Putamen (tissue), 1 donor: ENCODE results near the gene MCF2L.

Source experiments
- DNase-seq: peaks from one replicate; pipeline ENCODE4 v3.0.0-alpha.2; 2016; ENCODE audit warnings: low spot score

The MCF2L gene

DNA sequence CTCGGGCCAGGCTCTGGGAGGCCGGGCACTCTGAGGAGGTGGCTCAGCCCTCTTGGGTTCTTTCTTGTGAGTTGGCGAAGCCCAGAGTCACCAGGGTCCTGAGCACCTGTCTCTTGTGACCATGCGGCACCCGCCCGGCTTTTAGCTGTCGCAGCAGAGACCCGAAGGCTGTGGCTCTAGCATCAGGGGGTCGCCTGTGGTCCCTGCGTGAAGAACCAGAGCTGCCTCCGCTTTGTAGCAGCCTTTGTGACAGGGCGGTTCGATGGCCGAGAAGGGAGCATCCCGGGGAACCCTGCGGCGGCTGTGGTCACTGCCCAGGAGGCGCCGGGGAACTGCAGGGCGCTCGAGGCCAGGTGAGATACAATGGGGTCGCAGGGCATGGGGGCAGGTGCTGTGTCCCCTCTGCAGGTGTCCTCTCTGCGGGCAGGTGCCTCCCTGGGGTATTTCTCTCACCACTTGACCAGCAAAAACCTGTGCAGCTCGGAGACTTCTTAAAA lies 10.4 kb downstream of the MCF2L start:
- DNase-seq, result no peak

DNA sequence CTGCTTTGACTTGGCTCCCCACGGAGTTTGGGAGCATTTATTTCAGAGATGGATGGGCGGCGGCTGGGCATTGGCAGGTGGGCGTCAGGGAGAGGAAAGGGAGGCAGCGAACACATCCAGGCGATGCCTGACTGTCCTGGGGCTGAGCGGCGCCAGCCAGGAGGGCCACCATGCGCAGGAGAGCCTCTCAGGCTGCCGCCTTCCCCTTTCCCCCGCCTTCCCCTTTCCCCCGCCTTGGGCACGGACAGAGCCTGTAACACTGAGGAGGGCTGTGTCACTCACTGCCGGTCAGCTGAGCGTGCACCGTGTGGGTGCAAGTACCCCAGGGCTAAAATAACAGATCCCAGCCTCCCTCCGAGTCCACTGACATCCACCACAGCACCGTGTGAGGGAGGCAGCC lies 11.4 kb downstream of the MCF2L start:
- DNase-seq, result no peak

DNA sequence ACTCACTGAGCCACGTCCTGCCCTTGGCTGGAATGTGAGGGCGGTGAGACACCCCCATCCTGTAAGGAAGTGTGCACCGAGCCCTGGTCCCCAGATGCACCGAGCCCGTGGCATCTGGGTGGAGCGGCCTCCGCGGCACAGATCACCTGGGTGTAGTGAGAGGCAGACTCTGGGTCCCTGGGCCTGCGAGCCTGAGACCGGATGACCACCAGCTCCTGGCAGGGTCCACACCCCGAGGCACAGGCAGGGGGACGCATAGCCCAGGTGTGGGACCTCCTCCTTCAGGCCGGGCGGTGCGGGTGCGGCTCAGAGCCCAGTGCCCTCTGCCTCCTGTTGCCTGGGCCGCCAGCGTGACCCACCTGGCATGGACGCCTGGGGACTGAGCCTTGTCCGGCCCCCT lies 12.4 kb downstream of the MCF2L start:
- DNase-seq, result no peak

DNA sequence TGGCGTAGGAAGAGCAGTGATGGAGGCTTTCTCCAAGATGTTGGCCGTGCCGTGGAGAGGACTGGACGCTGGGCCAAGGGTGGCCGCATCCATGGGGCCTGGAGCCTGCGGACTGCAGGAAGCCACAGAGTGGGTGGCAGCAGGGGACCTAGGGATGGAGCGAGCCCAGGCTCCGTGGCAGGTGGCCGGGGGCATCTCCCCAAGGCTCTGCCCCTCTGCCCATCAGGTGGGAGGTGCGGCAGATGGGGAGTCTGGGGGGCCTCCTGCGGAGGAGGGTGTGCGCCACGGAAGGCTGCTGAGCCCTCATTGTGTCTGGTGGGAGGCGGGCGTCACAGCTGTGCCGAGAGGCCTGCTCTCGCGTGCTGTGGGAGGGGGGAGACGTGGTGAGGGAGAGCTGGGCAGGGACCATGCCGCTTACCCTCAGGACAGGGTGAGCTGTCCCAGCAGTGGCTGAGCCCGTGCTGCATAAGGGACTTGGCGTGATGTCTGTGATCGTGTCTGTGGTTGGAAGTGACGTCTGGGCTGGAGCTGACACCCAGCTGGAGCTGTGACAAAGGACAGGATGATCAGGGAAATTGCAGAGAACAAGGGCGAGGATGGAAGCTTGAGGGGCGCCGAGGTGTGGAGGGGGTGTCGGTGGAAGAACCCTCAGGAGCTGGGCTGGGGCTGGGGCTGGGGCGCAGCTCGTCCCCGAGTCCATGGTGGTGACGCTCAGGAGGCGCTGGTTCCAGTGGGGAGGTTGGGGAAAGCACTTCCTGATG lies 13.4 kb downstream of the MCF2L start:
- no peak for DNase-seq

DNA sequence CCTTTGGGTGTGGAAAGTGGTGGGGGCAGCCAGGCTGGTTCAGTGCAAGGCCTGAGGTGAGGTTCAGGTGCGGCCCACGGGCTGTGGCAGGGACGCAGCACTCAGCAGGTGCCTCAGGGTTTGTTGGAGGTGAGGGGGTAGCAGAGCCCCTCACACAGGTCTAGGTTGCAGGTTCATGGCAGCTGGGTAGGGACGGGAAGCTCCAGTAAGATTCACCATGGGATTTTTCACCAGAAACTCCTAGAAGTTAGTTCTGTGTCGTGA lies 14.0 kb downstream of the MCF2L start:
- DNase-seq, result no peak

DNA sequence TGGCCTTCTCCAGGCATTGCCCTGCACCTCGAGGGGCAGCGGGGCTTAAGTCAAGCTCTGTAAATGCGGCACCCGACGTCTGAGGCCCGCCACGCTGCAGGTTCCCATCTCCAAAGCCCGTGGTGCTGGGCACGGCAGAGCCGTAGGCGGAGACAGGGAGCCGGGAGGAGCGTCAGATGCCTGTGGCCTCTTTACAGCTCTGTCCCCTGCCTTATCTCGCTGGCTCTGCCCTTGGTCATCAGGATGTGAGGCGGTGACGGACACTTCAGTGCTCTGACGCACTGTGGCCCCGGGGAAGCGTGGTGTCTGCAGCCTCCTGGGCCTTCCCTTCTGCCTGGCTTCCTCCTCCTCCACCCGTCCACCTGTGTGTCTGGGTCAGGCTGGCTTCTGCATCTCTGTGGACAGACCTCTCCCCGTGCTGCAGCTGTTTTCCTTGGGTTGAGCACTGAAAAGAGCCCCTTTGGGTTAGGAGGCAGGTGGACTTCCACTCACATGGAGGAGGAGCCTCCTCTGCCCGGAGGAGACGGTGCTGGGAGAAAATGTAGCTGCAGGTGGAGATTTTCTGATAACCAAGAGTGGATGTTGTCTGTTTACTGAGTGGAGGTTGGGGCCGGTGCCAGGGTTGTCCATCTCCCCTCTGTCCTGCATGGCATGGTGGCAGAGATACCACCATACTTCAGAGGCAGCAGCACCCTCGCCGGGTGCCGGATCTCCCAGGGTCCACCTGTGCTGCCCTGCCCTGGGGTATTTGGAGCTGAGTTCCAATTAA lies 14.6 kb downstream of the MCF2L start:
- no peak for DNase-seq

DNA sequence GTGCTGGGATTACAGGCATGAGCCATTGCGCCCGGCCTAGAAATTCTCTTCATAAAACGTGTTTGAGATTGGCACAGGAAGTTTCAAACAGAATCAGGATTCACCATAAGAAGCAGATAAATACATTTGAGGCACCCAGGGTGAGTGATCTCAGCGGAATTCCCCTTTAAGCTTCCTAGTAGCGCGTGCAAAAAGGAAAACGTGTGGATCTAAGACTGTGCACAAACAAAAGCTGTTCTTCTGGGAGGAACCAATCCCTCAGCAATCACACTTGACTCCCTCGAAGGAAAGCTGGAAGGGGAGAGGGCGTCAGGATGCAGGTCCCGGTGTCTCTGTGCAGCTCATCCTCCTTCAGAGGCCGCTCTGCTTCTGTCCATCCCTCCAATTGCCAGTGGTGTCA lies 15.5 kb downstream of the MCF2L start:
- no peak for DNase-seq

DNA sequence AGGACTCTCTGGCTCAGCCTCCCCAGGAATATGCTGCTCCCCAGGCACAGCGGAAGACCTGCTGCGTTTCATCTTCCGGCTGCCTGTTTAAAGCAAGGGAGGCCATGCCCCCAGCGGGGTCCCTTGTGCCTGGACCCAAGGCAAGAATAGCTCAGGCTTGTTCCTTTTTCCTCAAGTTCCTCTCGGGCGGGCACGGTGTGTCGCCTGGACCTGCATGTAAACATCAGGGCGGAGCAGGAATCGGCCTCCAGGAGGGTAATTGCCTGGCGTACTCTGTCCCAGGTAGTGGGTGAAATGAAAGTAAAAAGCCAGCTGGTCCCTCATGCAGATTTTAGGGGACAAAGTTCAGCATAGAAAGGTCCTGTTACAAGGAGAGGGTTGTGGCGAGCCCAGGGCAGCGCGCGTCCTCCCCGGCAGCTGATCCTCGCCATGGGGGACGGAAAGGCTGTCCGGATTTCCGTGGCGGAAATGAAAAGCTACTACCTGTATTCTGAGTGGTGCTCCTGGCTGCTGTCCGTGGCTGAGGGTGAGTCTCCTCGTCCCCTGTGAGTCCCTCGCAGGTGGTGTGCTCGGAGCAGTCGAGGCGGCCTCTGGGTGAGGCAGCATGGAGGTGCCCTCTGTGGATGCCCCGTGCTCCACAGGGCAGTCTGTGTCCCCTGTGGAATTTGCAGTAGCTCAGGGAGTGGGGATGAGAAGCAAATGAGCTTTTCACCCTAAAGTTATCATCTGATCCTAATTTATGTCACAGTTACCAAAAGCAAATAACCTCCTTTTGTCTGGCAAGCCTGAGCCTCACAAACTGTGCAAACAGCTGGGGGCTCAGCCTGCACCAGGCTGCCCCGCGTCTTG lies 16.2 kb downstream of the MCF2L start:
- DNase-seq, result no peak

DNA sequence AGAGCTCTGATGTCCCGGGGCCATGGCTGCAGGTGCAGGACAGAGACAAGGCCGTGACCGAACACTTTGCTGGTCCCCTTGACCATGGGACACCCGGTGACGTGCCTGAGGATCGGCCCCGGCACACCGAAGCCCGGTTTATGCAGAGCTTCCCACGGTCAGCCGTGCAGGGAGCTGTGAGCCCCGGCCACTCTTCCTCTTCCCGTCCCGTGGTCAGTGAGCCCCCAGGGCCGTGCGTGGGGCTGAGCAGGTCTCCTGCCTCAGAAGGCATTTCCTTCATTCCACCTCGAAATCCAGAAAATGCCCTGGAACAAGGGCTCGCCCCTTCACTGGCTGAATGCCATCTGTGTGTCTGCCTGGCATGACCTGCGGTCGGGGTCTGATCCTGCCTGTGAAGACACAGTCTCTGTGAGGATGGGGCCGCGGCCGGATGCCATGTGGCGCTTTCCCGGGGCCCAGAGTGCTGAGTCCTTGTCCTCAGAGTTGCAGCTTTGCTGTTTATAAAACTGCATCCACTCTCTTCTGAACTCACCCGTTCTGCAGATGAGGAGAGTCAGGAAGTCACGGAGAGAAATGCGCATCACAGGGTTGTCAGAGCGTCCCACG lies 16.9 kb downstream of the MCF2L start:
- no peak for DNase-seq

DNA sequence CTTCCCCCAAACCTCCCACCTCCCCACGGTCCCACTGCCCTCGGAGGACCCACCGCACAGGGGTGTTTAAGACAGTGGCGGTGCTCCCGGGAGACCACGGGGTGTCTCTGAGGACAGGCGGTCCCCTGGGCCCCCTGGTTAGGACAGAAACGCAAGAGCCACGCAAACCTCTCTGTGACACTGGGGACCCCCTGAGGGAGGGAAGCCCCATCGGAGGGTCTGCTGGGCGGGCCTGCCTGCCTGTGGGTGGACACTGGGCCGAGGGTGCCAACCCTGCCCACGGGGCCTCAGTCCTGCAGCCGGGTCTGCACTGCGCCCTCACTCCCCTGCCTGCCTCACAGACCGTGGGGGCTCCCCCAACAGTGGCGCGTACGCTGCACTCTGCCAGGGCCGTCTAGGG lies 17.5 kb downstream of the MCF2L start:
- no peak for DNase-seq

DNA sequence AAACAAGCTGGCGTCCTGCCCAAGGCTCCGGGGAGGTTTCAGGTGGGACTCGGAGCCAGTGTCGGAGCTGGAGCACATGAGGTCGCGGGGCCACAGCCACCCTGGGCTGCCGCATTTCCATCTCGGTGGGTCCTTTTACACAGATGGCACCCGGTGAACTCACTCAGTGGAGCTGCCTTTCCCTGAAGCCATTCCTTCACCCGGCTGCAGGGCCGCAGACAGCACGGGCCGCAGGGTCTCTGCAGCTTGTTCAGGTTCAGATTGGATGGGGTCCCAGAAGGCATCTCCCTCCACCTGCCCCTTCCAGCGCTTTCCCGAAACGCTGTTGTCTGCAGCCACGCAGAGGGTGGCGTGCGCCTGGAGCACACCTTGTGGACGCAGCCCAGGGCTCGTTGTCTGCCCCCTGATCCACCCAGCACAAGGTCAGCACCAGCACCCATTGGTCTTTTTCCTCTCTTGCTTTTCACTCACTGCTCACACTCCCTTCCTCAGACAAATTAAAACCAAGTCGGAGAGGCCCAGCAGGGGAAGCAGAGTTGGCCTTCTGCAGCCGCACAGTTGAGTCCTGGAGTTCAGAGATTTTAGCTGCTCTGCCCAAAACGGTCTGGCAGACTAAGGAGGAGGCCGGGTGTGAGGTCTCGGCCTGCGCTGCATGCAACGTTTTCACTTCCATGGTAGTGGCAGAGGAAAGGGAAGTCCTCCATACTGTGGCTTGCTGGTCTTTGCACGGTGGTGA lies 18.1 kb downstream of the MCF2L start:
- no peak for DNase-seq

DNA sequence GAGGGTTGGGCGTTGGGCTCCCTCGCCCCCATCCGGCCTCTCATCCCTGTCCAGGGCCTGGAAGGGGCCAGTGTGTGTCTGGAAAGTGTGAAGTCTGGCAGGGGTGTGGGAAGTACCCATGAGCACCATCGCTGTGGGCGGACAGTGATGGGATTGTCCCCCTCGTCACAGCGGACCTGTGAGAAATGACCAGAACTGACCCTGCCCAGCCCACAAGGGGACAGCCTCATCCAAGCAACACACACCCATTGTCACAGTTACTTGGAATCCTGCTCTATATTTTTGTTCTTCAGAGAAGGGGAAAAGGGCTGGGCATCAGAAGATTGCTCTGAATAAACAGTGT lies 18.6 kb downstream of the MCF2L start:
- no peak for DNase-seq

DNA sequence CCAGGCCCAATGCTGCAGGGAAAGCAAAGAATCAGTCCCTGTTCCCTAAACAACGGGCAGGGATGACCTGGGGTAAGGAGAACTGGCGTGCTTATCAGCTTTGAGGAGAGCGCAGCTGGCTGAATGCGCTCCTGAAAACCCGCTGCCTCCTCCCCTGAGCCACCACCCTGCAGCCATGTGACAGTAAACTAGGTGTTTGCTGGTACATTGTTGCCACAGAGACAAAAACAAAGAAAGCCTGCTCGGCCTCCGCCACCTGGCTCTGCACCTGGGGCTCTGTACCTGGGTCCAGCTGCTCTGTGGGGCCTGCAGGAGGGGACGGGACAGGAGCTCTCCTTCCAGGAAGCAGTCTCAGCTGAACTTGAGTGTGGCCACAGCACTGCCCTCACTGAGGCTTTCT lies 21.8 kb downstream of the MCF2L start:
- DNase-seq, result no peak

DNA sequence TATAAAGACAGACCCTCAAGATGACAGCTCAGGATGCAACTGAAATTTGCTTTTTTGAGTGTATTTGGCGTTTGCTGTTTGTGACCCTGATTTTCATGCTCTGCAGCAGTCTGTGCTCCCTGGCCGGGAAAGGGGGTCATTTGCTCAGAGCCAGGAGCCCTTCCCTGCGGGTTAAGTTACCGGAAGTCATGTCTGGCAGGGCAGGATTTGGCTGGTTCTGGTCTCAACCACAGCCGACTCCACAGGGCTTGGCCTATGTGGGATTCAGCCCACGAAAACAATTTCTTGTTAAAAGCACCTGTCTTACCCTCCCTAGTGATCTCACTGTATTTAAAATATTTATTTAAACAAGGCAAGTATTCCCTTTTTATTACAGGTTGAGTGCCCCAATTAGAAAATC lies 22.6 kb downstream of the MCF2L start:
- no peak for DNase-seq

DNA sequence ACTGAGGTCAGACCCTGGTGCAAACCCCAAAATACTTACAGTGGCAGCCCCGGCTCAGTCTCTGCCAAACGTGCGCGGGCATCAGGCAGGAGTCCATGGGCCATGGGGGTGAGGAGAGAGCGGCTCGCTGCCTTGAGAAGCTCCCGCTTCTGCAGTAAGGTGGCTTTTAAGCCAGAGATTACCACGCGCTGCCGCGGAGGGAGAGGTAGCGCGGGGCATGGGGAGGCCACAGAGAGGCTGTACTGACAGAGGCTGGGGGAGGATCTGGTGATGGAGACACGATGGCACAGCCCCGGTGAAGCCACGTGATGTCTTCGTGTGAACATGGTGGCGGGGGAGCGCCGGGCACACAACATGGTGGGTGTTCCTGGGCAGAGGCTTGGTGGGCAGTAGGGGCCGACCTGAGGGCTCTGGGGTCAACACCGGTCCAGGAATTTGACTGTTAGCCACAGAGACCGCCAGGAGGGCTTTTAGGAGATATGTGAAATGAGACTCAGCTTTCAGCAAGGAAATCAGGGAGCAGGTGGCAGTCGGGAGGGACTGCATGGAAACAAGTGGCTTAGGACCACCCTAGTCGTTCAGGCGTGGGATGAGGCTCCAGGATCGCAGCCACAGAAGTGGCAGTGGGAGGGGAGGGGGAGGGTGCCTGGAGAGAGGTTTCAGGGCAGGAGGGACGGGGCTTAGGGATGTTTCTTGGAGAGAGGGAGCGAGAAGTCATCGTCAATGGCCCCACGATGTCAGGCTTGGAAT lies 24.1 kb downstream of the MCF2L start:
- DNase-seq, result no peak

DNA sequence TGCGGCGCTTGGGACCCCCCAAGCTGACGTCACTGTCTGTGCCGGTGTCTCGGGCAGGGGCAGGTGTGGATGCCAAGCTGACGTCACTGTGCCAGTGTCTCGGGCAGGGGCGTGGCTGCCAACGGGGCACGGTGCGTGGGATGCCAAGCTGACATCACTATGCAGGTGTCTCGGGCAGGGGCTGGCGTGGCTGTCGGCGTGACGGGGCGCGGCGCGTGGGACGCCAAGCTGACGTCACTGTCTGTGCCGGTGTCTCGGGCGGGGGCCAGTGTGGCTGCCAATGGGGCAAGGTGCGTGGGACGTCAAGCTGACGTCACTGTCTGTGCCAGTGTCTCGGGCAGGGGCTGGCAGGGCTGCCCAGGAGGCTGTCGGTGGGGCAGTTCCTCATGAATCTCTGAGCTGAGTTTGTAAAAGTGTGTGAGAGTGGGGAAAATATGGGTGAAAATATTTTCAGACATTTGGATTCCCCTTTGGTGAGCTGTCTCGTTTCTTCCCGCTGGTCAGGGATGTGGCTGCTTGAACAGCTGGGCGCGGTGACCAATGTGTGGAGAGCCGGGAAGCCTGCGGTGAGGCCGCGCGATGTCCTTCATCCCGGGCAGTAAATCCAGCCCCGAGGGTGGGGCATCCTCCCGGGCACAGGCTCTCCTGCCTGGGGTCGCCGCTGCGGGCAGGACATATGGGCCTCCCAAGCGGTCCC lies 25.2 kb downstream of the MCF2L start:
- DNase-seq, result no peak

DNA sequence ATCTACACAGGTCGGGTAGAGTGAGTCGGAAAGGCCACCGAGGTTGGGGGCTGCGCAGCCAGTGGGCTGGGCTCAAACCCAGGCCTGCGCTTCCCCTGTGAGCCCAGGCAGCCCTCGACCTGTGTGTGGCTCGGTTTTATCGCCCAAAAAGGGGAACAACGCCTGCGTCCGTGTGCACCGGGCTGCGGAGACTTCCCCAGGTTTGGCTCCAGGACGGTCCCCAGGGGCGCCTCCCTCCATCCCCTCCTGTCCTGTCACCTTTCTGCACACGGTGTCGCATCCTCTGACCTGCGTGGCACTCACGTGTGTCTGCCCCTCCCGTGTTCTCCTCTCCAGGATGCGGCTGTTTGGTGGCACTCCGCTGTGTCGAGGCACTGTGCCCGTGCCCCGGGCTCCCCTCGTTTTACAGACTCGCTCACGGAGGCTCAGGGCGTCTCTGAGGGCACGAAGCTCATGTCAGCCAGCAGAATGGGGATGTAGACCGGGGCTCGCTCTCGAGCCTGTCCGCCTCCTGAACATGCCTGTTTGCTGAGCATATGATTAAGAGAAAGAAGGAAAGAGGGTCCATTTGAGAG lies 25.9 kb downstream of the MCF2L start:
- DNase-seq, result no peak

DNA sequence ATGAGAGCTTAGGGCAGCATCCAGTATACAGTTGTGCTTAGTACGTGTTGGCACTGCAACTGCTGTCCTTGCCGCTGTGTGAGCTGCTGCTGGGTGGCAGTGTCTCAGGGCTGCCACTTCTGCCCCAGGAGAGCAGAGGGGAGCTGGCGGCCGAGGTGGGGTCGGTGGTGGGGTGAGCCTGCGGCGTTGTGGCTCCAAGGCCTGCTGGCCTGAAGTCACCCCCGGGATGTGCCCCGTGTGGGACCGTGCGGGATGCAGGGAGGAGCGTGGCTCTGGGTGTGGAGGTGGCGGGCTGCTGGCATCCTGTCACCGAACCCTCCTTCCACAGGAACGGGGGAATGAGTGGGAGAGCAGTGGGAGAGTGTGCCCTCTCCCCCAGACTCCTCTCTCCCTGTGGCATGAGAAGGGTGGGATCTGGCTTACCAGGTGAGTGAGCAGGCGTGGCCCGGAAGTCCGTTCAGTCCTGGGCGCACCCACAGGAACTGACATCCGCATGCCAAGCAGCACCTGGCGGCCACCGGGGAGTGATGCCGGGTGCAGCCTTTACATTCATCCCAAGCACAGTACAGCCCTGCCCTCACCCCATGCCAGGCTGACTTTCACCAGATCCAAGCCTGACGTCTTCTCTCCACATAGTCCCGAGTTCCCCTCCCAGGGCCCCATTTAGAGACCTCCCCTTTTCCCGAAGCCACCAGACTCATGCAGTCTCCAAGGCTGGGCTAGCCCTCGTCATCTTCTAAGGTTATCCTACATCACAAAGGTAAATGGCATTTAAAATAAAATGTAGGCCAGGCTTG lies 26.6 kb downstream of the MCF2L start:
- DNase-seq, result no peak

DNA sequence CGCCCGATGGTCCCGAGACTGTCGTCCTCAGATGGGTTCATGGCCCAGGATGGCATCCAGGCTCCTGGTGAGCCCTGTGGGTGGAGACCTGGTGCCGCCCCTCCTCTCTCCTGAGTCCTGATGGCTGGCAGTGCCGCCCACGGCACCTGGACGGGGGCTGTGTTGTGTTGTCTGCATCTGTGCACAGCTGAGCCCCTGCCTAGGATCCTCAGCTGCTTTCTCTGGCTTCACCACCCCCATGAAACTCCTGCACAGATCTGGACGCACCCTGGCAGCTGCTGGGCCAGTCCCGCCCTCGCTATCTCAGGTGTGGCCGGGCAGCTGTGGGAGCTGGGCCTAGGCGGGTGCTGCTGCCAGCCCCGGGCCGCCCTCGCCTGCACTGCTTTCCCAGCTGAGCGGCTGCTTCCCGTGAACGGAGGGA lies 27.7 kb downstream of the MCF2L start:
- DNase-seq, result no peak
